ENCODE results near the gene PTPRJ. TPM values are rescaled to one million over a fixed set of nuclear protein-coding genes. Genes with fewer than 3 reads are reported as not detected.
"Not testable (repeated sequence)": the region's sequence is repeated elsewhere in the genome, so short reads cannot be mapped to it uniquely, and the experiment has no call there.

PTPRJ gene
- total and polyA plus RNA-seq, 10 donors = 6.4 to 135 (median 74.6) TPM

DNA sequence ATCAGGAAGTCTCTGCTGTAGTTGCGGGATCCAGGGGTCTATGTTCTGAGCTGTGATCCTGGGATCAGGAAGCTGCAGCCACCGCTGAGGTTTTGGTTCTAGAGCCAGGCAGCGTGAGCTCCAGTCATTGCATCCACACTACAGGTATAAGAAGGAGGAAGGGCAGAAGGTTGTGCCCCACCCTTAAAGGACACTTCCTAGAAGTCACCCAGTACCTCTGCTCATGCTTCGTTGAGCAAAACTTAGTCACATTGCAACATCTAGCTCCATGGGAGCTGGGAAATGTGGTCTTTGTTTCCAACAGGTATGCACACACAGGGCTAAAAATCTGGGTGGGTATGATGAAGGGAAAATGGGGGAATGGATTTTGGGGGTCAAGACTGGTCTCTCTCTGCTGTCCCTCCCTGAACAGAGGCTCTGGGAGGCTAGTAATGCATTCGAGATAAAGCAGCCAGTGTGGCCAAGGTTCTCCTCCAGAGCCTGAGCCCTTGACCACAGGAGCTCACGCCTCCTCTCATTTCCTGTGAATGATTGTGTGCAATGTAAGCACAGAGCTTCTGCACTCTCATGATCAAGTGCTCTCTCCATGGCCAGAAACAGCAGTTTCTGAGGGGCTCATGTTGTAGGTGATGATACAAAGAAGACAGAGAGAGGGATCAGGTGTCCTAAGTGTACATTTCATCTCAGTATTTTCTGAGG is 149.5 kb downstream of the PTPRJ start:
- no peak for DNase-seq
- Histone ChIP-seq H3K27me3 (replicated peaks in 1 of 7) (no peaks in the 10 kb centered on the region), H3K9me3 (no peaks in the 10 kb centered on the region), H3K27ac (peak overlapping the region in 2 of 8 donors; percentile 0 to 8), H3K4me3 (no peak overlapping the region), H3K4me1 (peaks cover 0 to 24% (median 4%) of the 10 kb centered on the region in 6 donors), H3K36me3 (peaks cover 3 to 99% (median 64%) of the 10 kb centered on the region in 6 donors)
- 58 to 79% (median 65%) methylated on average over 5 to 6 of the region's 6 CpGs for WGBS, 5 donors
- TF ChIP-seq POLR2AphosphoS5 (IDR thresholded peaks at IDR 0.05) = no peak
- no peak for TF ChIP-seq POLR2A (IDR thresholded peaks at IDR 0.05)
- TF ChIP-seq, protein P1, sequence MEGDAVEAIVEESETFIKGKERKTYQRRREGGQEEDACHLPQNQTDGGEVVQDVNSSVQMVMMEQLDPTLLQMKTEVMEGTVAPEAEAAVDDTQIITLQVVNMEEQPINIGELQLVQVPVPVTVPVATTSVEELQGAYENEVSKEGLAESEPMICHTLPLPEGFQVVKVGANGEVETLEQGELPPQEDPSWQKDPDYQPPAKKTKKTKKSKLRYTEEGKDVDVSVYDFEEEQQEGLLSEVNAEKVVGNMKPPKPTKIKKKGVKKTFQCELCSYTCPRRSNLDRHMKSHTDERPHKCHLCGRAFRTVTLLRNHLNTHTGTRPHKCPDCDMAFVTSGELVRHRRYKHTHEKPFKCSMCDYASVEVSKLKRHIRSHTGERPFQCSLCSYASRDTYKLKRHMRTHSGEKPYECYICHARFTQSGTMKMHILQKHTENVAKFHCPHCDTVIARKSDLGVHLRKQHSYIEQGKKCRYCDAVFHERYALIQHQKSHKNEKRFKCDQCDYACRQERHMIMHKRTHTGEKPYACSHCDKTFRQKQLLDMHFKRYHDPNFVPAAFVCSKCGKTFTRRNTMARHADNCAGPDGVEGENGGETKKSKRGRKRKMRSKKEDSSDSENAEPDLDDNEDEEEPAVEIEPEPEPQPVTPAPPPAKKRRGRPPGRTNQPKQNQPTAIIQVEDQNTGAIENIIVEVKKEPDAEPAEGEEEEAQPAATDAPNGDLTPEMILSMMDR (IDR thresholded peaks at IDR 0.05 in 8 of 11, conservative IDR thresholded peaks at IDR 0.05 in 3 of 11) = no peak
- intact Hi-C loops (cut with DNase I; ENCODE audit: low total_unique reads) = no loop called here

DNA sequence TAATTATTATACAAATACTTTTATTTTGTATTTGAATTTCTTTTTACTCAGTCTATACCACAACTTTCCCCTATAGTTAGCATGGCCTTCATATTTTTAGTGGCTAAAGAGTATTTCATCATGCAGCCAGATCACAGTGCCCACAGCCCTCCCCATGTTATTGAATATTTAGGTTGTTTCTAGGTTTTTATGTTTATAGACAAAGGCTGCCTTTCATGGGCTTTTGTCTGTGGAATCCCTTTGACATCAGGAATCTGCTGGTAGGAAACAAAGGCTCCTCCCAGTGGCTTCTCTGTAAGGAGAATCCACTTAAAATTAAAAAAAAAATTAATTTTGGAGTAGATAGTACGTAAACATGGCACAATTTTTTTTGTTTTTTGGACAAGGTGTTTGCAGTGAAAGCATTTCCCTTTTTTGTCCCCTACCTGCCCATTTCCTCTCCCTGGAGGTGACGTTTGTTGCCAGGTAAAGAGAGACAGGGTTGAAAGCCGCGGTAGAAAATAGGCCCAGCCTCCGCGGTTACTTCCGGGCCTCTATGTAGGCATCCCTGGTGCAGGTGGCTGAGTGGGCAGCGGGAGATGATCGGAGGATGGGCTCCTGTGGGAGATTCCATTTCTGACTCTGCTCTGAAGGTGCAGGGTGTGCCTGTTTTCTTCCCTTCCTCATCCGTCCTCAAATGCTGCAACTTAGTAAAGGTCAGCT is 154.0 kb downstream of the PTPRJ start:
- TF ChIP-seq POLR2A (IDR thresholded peaks at IDR 0.05) = no peak
- TF ChIP-seq, protein P1 (IDR thresholded peaks at IDR 0.05 in 8 of 11, conservative IDR thresholded peaks at IDR 0.05 in 3 of 11) = no peak
- no peak for TF ChIP-seq POLR2AphosphoS5 (IDR thresholded peaks at IDR 0.05)
- intact Hi-C loops (cut with DNase I; ENCODE audit: low total_unique reads) = no loop called here
- Histone ChIP-seq H3K36me3 (peaks cover 0 to 99% (median 57%) of the 10 kb centered on the region in 6 donors), H3K4me1 (peaks cover 0 to 10% (median 4%) of the 10 kb centered on the region in 6 donors), H3K4me3 (no peak overlapping the region), H3K27ac (no peak overlapping the region), H3K27me3 (replicated peaks in 1 of 7) (no peaks in the 10 kb centered on the region), H3K9me3 (no peaks in the 10 kb centered on the region)
- 90 to 93% (median 92%) methylated on average over 10 of the region's 10 CpGs for WGBS, 5 donors
- DNase-seq = no peak

DNA sequence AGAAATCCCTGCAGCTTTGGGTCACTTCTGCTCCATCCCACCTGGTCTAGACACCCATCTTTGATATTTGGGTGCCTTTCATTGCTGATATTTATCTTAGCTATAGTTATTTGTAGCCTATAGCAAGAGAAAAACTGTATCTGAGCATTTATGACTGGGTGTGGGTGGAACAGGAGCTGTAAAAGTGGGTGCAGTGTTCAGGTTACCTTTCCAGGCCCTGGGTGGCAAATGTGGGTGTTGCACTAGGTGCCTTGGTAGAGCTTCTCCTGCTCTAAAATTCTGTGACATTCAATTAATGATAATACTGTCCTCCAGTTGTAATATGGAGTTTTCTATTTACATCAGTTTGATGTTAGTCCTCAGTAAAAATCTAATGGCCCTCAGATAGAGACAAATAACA is 157.9 kb downstream of the PTPRJ start:
- Histone ChIP-seq H3K36me3 (peaks cover 0 to 100% (median 60%) of the 10 kb centered on the region in 6 donors), H3K4me1 (peaks cover 0 to 8% (median 0%) of the 10 kb centered on the region in 6 donors), H3K9me3 (no peaks in the 10 kb centered on the region), H3K27me3 (replicated peaks in 1 of 7) (no peaks in the 10 kb centered on the region), H3K27ac (no peak overlapping the region), H3K4me3 (no peak overlapping the region)
- intact Hi-C loops (cut with DNase I; ENCODE audit: low total_unique reads) = no loop called here
- DNase-seq = no peak
- TF ChIP-seq POLR2A (IDR thresholded peaks at IDR 0.05) (no peak), POLR2AphosphoS5 (IDR thresholded peaks at IDR 0.05) (no peak)
- TF ChIP-seq, protein P1 (IDR thresholded peaks at IDR 0.05 in 8 of 11, conservative IDR thresholded peaks at IDR 0.05 in 3 of 11) = no peak

DNA sequence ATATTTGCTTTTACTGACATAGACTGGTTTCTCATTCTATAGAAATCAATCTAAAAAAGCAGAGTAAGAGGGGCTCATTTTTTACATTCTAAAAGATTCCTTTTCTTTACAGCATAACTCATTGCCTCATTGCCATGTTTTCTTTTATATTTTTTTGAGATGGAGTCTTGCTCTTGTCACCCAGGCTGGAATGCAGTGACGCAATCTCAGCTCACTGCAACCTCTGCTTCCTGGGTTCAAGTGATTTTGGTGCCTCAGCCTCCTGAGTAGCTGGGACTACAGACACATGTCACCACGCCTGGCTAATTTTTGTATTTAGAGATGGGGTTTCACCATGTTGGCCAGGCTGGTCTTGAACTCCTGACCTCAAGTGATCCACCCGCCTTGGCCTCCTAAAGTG is 159.5 kb downstream of the PTPRJ start:
- intact Hi-C loops (cut with DNase I; ENCODE audit: low total_unique reads); H3K27ac ChIP-seq: not testable (repeated sequence)
- WGBS, 5 donors = 93 to 97% (median 93%) methylated on average over 3 of the region's 3 CpGs

More for the DNA sequence above, 159.5 kb downstream of the PTPRJ start:
- not testable (repeated sequence) for H3K4me3 ChIP-seq; H3K4me1 ChIP-seq; H3K27me3 ChIP-seq (replicated peaks in 1 of 7); H3K9me3 ChIP-seq; DNase-seq
- H3K36me3 ChIP-seq = peaks cover 0 to 100% (median 75%) of the 10 kb centered on the region in 6 donors
